G401.6 (cell line): ENCODE data around the gene MEN1.
A peak's percentile ranks its signal among the peaks of the same experiment; 100 is the strongest.
"Not testable (repeated sequence)": the region's sequence is repeated elsewhere in the genome, so short reads cannot be mapped to it uniquely, and the experiment has no call there.

Source experiments
- FAIRE-seq: peaks from 2 replicates; lab custom pipeline; 2012; peaks lifted over from hg19 to GRCh38; lab: Jason Lieb, UNC

MEN1 gene

GRCh38 chr11:64832467-64833197 lies 22.3 kb upstream of the MEN1 start:
- no peak for FAIRE-seq

GRCh38 chr11:64831411-64831891 lies 21.1 kb upstream of the MEN1 start:
- no peak for FAIRE-seq

GRCh38 chr11:64829536-64830251 lies 19.3 kb upstream of the MEN1 start:
- FAIRE-seq = no peak

- no peak for FAIRE-seq
Observed at GRCh38 chr11:64827451-64827839, 17.1 kb upstream of the MEN1 start.

GRCh38 chr11:64826578-64827450 lies 16.5 kb upstream of the MEN1 start:
- no peak for FAIRE-seq

- no peak for FAIRE-seq
Observed at GRCh38 chr11:64826062-64826461, 15.7 kb upstream of the MEN1 start.

- FAIRE-seq = no peak
Observed at GRCh38 chr11:64823568-64824119, 13.3 kb upstream of the MEN1 start.

GRCh38 chr11:64817476-64817875 lies 7.1 kb upstream of the MEN1 start:
- FAIRE-seq = no peak

GRCh38 chr11:64815433-64815832 lies 5.1 kb upstream of the MEN1 start:
- not testable (repeated sequence) for FAIRE-seq

GRCh38 chr11:64814712-64815187 lies 4.4 kb upstream of the MEN1 start:
- FAIRE-seq = no peak

- no peak for FAIRE-seq
Observed at GRCh38 chr11:64813826-64814225, 3.5 kb upstream of the MEN1 start.

GRCh38 chr11:64810891-64811272 lies 531 bp upstream of the MEN1 start:
- no peak for FAIRE-seq

GRCh38 chr11:64809781-64810241 lies 540 bp downstream of the MEN1 start:
- no peak for FAIRE-seq

GRCh38 chr11:64805481-64805880 lies 4.9 kb downstream of the MEN1 start:
- FAIRE-seq = no peak

- no peak for FAIRE-seq
Observed at GRCh38 chr11:64804346-64805210, 5.8 kb downstream of the MEN1 start.

GRCh38 chr11:64803846-64804345 lies 6.5 kb downstream of the MEN1 start:
- FAIRE-seq = no peak

- FAIRE-seq = peak; percentile 95
Observed at GRCh38 chr11:64803158-64803845, 7.0 kb downstream of the MEN1 start, which contains the start of gene MAP4K2. Gene MAP4K2, minus strand, starts transcription at chr11:64803214. Its CDS starts 65 bp downstream, at chr11:64803149.

GRCh38 chr11:64802370-64803157 lies 7.8 kb downstream of the MEN1 start:
- FAIRE-seq = no peak
